RWPE2 (cell line): Measurements from ENCODE around the gene SCAND1.
A peak's percentile ranks its signal among the peaks of the same experiment; 100 is the strongest.
"Not testable (repeated sequence)": the region's sequence is repeated elsewhere in the genome, so short reads cannot be mapped to it uniquely, and the experiment has no call there.

Experiments
- ATAC-seq: fragments of 200-7000 bp; cut with Tn5 transposase; 3 replicates; pipeline ENCODE4 v1.9.1; 2021; ENCODE audit warnings: low read depth
- DNase-seq: peaks from one replicate; pipeline ENCODE4 v3.0.0-alpha.2; 2020; ENCODE audit warnings: low spot score
- H3K27ac ChIP-seq: fragments of 450-650 bp; 2 replicates; pipeline ENCODE4 v1.5.1; 2017; ENCODE audit warnings: mild to moderate bottlenecking; ENCODE audit not compliant: poor library complexity, severe bottlenecking
- H3K27me3 ChIP-seq: fragments of 250-450 bp; sonication (Bioruptor Pico); 2 replicates; pipeline ENCODE4 v1.5.1; 2021; ENCODE audit warnings: mild to moderate bottlenecking, moderate library complexity; ENCODE audit not compliant: insufficient read depth, poor library complexity, severe bottlenecking
- H3K36me3 ChIP-seq: fragments of 250-450 bp; sonication (Bioruptor Pico); 2 replicates; pipeline ENCODE4 v1.5.1; 2020; ENCODE audit warnings: low read depth, mild to moderate bottlenecking, moderate library complexity
- H3K4me1 ChIP-seq: fragments of 250-450 bp; sonication (Bioruptor Pico); 2 replicates; pipeline ENCODE4 v1.5.1; 2021; ENCODE audit warnings: mild to moderate bottlenecking, moderate library complexity; ENCODE audit not compliant: insufficient read depth, poor library complexity, severe bottlenecking
- H3K4me3 ChIP-seq: fragments of 250-450 bp; sonication (Bioruptor Pico); 2 replicates; pipeline ENCODE4 v1.5.1; 2021; ENCODE audit warnings: mild to moderate bottlenecking, moderate library complexity; ENCODE audit not compliant: severe bottlenecking
- H3K9me3 ChIP-seq: fragments of 250-450 bp; sonication (Bioruptor Pico); 2 replicates; pipeline ENCODE4 v1.5.1; 2021; ENCODE audit warnings: mild to moderate bottlenecking, moderate library complexity; ENCODE audit not compliant: severe bottlenecking
- TF ChIP-seq, protein P1 (sequence below): fragments of 450-650 bp; IDR thresholded peaks from one replicate; pipeline ENCODE4 v1.5.1; 2017; ENCODE audit warnings: mild to moderate bottlenecking, moderate library complexity; ENCODE audit not compliant: poor library complexity, severe bottlenecking

SCAND1 gene

DNA sequence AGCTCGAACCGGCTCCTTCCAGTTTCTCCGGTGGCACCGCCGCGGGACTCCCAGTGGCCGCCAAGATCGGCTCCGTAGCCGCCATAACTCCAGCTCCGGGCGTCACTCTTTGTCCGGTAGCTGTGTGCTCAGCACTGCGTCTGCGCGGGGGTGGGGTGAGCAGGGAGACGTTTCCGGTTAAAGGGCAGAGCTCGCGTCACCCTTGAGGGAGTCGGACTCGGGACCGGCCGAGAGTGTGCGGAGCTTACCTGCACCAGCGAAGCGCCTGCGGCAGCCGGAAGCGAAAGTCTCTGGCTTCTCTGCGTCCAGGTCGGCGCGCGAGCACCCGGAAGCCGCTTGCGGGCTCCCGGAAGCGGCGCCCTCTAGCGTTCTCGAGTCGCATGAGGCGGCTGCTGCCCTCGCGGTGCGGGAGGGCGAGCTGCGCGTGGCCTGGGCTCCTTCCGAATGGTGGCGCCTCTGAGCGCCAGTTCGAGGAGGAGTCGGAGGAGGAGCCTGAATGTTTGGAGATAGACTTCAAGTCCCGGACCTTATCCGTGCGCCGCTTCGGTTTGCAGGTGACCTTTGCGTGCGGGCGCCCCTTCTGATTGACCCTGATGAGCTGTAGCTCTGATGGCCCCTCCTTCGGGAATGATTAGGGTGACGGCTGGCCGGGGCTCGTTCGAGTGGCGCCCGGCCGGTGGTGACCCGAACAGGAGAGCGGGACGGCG is at the start of gene SCAND1:
Gene SCAND1, minus strand, starts transcription at position 303 of the 707 bp plus-strand sequence. Its CDS starts 218 bp downstream, at position 85.
- H3K36me3 ChIP-seq, result no peaks in the 10 kb centered on the region
- TF ChIP-seq, protein P1, sequence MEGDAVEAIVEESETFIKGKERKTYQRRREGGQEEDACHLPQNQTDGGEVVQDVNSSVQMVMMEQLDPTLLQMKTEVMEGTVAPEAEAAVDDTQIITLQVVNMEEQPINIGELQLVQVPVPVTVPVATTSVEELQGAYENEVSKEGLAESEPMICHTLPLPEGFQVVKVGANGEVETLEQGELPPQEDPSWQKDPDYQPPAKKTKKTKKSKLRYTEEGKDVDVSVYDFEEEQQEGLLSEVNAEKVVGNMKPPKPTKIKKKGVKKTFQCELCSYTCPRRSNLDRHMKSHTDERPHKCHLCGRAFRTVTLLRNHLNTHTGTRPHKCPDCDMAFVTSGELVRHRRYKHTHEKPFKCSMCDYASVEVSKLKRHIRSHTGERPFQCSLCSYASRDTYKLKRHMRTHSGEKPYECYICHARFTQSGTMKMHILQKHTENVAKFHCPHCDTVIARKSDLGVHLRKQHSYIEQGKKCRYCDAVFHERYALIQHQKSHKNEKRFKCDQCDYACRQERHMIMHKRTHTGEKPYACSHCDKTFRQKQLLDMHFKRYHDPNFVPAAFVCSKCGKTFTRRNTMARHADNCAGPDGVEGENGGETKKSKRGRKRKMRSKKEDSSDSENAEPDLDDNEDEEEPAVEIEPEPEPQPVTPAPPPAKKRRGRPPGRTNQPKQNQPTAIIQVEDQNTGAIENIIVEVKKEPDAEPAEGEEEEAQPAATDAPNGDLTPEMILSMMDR, result peak; percentile 100
- ATAC-seq, result peak; percentile 89

DNA sequence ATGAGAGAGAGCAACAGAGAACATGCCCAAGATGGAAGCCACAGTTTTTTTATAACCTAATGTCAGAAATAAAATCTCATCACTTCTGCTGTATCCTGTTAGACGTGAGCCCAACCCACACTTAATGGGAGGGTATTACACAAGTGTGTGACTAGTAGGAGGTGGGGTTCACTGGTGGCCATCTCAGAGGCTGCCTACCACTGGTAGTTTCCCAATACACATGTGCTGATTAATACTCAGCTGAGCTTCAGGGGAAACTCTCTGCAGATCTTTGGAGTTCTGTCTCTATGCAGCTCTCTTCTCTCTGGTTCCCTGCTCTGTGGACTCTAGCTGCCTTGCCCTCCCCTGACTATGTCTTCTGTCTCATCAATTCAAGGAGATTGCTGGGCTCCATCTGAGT is 49.7 kb upstream of the SCAND1 start:
- H3K9me3 ChIP-seq, result peaks cover 11% of the 10 kb centered on the region
- H3K27ac ChIP-seq, result no peak overlapping the region
- TF ChIP-seq, protein P1, result no peak
- DNase-seq, result peak; percentile 47
- H3K27me3 ChIP-seq, result no peaks in the 10 kb centered on the region
- H3K4me3 ChIP-seq, result no peak overlapping the region
- no peaks in the 10 kb centered on the region for H3K4me1 ChIP-seq
- H3K36me3 ChIP-seq, result no peaks in the 10 kb centered on the region
- ATAC-seq, result peak; percentile 50; the same call in 1 of the 3 replicates

More for the DNA sequence above, at the start of gene SCAND1:
- peak; percentile 100 for DNase-seq
- Histone ChIP-seq H3K27ac (peak within 1 kb of the TSS; percentile 94), H3K4me1 (peaks cover 10% of the 10 kb centered on the region), H3K9me3 (no peaks in the 10 kb centered on the region), H3K4me3 (peak within 1 kb of the TSS; percentile 85), H3K27me3 (no peaks in the 10 kb centered on the region)

DNA sequence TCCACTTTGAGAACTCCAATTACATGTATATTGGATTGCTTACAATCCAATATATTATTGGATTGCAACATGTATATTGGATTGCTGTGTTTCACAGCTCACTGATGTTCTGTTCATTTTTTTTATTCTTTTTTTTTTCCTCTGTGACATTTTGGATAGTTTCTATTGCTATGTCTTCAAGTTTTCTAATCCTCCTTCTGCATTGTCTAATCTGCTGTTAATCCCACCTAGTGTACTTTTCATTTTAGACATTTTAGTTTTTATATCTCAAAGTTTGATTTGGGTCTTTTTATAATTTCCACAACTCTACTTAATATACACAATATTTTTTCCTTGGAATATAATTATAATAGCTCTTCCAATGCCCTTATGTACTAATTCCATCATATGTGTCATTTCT is 48.6 kb upstream of the SCAND1 start:
- Histone ChIP-seq H3K27me3 (no peaks in the 10 kb centered on the region), H3K9me3 (peaks cover 11% of the 10 kb centered on the region), H3K27ac (no peak overlapping the region), H3K4me1 (no peaks in the 10 kb centered on the region), H3K36me3 (no peaks in the 10 kb centered on the region), H3K4me3 (no peak overlapping the region)
- DNase-seq, result no peak
- ATAC-seq, result no peak
- TF ChIP-seq, protein P1, result no peak

DNA sequence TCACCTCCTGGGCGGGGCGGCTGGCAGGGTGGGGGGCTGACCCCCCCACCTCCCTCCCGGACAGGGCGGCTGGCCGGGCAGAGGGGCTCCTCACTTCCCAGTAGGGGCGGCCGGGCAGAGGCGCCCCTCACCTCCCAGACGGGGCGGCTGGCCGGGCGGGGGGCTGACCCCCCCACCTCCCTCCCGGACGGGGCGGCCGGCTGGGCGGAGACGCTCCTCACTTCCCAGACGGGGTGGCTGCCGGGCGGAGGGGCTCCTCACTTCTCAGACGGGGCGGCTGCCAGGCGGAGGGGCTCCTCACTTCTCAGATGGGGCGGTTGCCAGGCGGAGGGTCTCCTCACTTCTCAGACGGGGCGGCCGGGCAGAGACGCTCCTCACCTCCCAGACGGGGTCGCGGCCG is 47.0 kb upstream of the SCAND1 start:
- H3K4me3 ChIP-seq, H3K4me1 ChIP-seq, H3K36me3 ChIP-seq, DNase-seq, H3K27ac ChIP-seq, H3K27me3 ChIP-seq, ATAC-seq: not testable (repeated sequence)
- peaks cover 11% of the 10 kb centered on the region for H3K9me3 ChIP-seq

DNA sequence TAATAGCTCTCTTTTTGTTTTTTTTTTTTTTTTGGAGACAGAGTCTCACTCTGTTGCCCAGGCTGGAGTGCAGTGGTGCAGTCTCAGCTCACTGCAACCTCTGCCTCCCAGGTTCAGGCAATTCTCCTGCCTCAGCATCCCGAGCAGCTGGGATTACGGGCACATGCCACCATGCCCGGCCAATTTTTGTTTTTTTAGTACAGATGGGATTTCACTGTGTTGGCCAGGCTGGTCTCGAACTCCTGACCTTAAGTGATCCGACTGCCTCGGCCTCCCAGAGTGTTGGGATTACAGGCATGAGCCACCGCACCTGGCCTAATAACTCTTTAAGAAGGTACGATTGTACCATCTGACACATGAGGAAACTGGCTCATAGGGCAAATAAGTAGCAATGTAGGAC is 42.2 kb upstream of the SCAND1 start:
- not testable (repeated sequence) for ATAC-seq, H3K4me1 ChIP-seq, H3K4me3 ChIP-seq, H3K27ac ChIP-seq, H3K27me3 ChIP-seq, H3K36me3 ChIP-seq, H3K9me3 ChIP-seq
- DNase-seq, result peak; percentile 54

DNA sequence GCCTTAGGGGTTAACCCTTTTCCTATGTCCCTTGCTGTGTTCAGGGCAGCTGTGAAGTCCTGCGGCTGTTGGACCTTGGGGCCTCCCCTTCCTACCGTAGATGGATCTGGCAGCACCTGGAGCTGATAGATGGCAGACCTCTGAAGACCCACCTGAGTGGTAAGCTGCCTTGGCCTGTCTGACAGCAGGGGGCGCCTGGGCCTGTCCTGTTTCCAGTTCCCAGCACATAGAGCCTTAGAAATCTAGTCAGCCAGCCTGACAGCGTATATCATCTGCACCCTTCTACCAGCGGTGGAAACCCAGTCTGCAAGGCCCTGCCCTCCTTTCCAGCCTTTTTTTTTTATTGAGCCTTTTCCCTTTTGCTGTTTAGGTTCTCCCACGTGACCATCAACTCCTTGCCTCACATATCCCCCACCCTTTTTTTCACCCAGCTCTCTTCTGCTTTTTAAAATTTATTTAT is 40.7 kb upstream of the SCAND1 start:
- Histone ChIP-seq H3K27me3 (no peaks in the 10 kb centered on the region), H3K4me3 (no peak overlapping the region), H3K27ac (no peak overlapping the region), H3K4me1 (peaks cover 4% of the 10 kb centered on the region), H3K9me3 (peaks cover 1% of the 10 kb centered on the region), H3K36me3 (no peaks in the 10 kb centered on the region)
- ATAC-seq (peak; percentile 95), DNase-seq (peak; percentile 93)
- TF ChIP-seq, protein P1, result peak; percentile 100
